ENCODE measurements around the gene KAZN. TPM values are rescaled to one million over a fixed set of nuclear protein-coding genes. Genes with fewer than 3 reads are reported as not detected.

The KAZN gene
- total RNA-seq, 1 donor from 2014 or later = 9.4 TPM

GRCh38 chr1:14706631-14707030 is 108.1 kb downstream of the KAZN start:
- Histone ChIP-seq H4K20me1 (ENCODE audit: insufficient read depth, low read length) (no peaks in the 10 kb centered on the region), H3K9ac (ENCODE audit: low read length) (no peak overlapping the region), H3K27me3 (ENCODE audit: insufficient read depth, low read length) (peaks cover 3% of the 10 kb centered on the region), H3K4me3 (ENCODE audit: insufficient read depth, low read depth, low read length) (no peak overlapping the region), H3K27ac (ENCODE audit: low read depth, low read length) (no peak overlapping the region), H3K4me1 (ENCODE audit: insufficient read depth, low read length) (no peaks in the 10 kb centered on the region), H3K79me2 (ENCODE audit: insufficient read depth, low read length) (no peaks in the 10 kb centered on the region), H3K9me3 (ENCODE audit: insufficient read depth, low read depth, low read length) (peaks cover 2% of the 10 kb centered on the region), H2AFZ (ENCODE audit: low read depth, low read length) (no peak overlapping the region), H3K4me2 (ENCODE audit: low read length) (no peak overlapping the region), H3K36me3 (ENCODE audit: insufficient read depth, low read length) (no peaks in the 10 kb centered on the region)
- Mint-ChIP-seq H3K27me3 (ENCODE audit: low read depth, unreplicated experiment) (peaks cover 19% of the 10 kb centered on the region), H3K4me1 (ENCODE audit: low read depth, unreplicated experiment) (no peaks in the 10 kb centered on the region), H3K27ac (ENCODE audit: unreplicated experiment) (no peak overlapping the region), H3K36me3 (ENCODE audit: low read depth, unreplicated experiment) (peaks cover 2% of the 10 kb centered on the region), H3K4me3 (ENCODE audit: unreplicated experiment) (no peak overlapping the region), H3K9me3 (ENCODE audit: unreplicated experiment) (peaks cover 18% of the 10 kb centered on the region)
- DNase-seq (ENCODE audit: low read depth) (no peak), FAIRE-seq (no peak)
- TF ChIP-seq EZH2 (IDR thresholded peaks at IDR 0.05; ENCODE audit: insufficient read depth, low read length) (no peak), CTCF (IDR thresholded peaks at IDR 0.05; ENCODE audit: insufficient read depth, low read depth, low read length) (no peak)

DNA sequence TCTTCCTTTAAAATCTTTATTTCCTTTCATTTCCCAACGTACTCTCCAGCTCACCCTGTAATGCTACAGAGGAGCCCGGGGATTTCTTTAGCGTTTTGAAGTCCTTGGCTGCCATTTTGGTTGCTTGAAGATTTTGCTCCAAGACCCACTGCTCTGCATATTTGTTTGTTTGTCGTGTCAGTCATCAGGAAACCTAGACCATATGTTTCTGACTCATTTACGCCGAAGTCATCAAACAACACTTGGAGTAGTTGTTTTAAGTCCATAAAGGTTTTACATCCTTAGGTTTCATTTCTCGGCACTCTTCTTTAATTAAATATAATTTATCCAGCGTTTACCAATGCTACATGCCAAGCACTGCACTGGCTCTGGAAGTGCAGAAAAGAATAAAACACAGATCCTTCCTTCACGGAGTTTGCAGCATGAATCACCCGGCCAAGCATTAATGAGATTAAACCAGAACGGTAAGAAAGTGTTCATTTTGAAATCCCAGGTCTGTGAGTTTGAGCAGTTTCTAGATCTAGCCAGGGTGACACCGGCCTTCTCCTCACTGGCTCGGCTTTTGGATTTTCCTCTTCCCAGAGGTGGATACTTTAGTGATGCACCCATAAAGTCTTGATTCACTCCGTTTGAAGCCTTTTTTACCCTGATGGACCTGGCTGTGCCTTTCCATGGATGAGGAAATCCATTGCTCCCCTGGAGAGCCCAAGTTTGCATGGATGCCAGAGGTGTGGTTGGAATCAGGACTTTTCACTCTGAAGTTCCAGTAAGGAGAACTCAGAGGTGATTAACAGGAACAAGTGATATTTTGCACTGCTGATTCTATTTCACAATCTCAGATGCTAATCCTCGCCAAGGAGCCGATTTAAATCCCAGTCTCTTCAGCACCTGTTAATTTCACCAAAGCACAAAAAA is 109.3 kb downstream of the KAZN start:
- H3K79me2 ChIP-seq (ENCODE audit: insufficient read depth, low read length) = no peaks in the 10 kb centered on the region
- H3K36me3 Mint-ChIP-seq (ENCODE audit: low read depth, unreplicated experiment) = peaks cover 2% of the 10 kb centered on the region

More for the DNA sequence above, 109.3 kb downstream of the KAZN start:
- H3K36me3 ChIP-seq (ENCODE audit: insufficient read depth, low read length) = no peaks in the 10 kb centered on the region
- peaks cover 2% of the 10 kb centered on the region for H3K9me3 ChIP-seq (ENCODE audit: insufficient read depth, low read depth, low read length)
- no peaks in the 10 kb centered on the region for H3K4me1 ChIP-seq (ENCODE audit: insufficient read depth, low read length)
- Mint-ChIP-seq H3K27ac (ENCODE audit: unreplicated experiment) (no peak overlapping the region), H3K9me3 (ENCODE audit: unreplicated experiment) (peaks cover 18% of the 10 kb centered on the region), H3K4me3 (ENCODE audit: unreplicated experiment) (no peak overlapping the region), H3K4me1 (ENCODE audit: low read depth, unreplicated experiment) (no peaks in the 10 kb centered on the region), H3K27me3 (ENCODE audit: low read depth, unreplicated experiment) (peaks cover 28% of the 10 kb centered on the region)
- no peak overlapping the region for H3K4me3 ChIP-seq (ENCODE audit: insufficient read depth, low read depth, low read length)
- no peak overlapping the region for H3K27ac ChIP-seq (ENCODE audit: low read depth, low read length)
- H4K20me1 ChIP-seq (ENCODE audit: insufficient read depth, low read length) = no peaks in the 10 kb centered on the region
- peaks cover 3% of the 10 kb centered on the region for H3K27me3 ChIP-seq (ENCODE audit: insufficient read depth, low read length)
- no peak for DNase-seq (ENCODE audit: low read depth)
- FAIRE-seq = no peak
- H3K9ac ChIP-seq (ENCODE audit: low read length) = no peak overlapping the region
- peak overlapping the region; percentile 41 for H3K4me2 ChIP-seq (ENCODE audit: low read length)
- no peak for TF ChIP-seq EZH2 (IDR thresholded peaks at IDR 0.05; ENCODE audit: insufficient read depth, low read length)
- no peak for TF ChIP-seq CTCF (IDR thresholded peaks at IDR 0.05; ENCODE audit: insufficient read depth, low read depth, low read length)
- no peak overlapping the region for H2AFZ ChIP-seq (ENCODE audit: low read depth, low read length)
